HepG2 (cell line): ENCODE results near the gene CETN2. TPM values are rescaled to one million over a fixed set of nuclear protein-coding genes. Genes with fewer than 3 reads are reported as not detected.

Source experiments
- ATAC-seq: fragments of 200-7000 bp; cut with Tn5 transposase; 3 replicates; pipeline ENCODE4 v1.9.1; 2020; ENCODE audit warnings: mild to moderate bottlenecking, moderate library complexity
- BruUV-seq: library from RNA; stranded (reverse); fragments of 400-500 nt; replicated peaks from 2 replicates; lab custom pipeline; 2021; lab: Mats Ljungman, UMichigan
- CTCF ChIA-PET: fragments of 300-600 bp; formaldehyde crosslinking; extraction: SDS; loops from one replicate; lab custom pipeline; 2021; ENCODE audit warnings: low total read pairs, inconsistent platforms, low intra/inter-chr PET ratio; lab: Yijun Ruan, JAX
- POLR2A ChIA-PET: fragments of 350-600 bp; sonication (Branson Sonifier 250); formaldehyde crosslinking; loops from one replicate; lab custom pipeline; 2020; ENCODE audit warnings: antibody characterized with exemption, inconsistent platforms; lab: Yijun Ruan, JAX
- DNase-seq: peaks from one replicate; pipeline ENCODE4 v3.0.0-alpha.2; 2015; ENCODE audit warnings: low spot score
- FAIRE-seq: peaks from 3 replicates; lab custom pipeline; 2011; peaks lifted over from hg19 to GRCh38; lab: Jason Lieb, UNC
- H2AFZ ChIP-seq: one replicate; pipeline ENCODE4 v1.6.1; 2011; ENCODE audit warnings: low read length, inconsistent platforms
- H3K27ac ChIP-seq: fragments of 300-600 bp; 3 replicates; pipeline ENCODE4 v1.8.0; 2011; ENCODE audit warnings: mixed run types, mild to moderate bottlenecking, mixed read lengths, low read length, inconsistent platforms; ENCODE audit not compliant: insufficient read depth; ENCODE audit errors: extremely low read length
- H3K27me3 ChIP-seq, 2 experiments: fragments of 200-600 bp in 1 of 2; 2 replicates in 1 of 2; 3 replicates in 1 of 2; pipeline versions ENCODE4 v1.6.0 to v1.8.0; 2011; ENCODE audit warnings: low read length in 2 of 2, mild to moderate bottlenecking in 2 of 2, moderate library complexity in 2 of 2, inconsistent platforms in 1 of 2; ENCODE audit not compliant: insufficient read depth in 2 of 2, control insufficient read depth in 1 of 2
- H3K36me3 ChIP-seq, 2 experiments: fragments of 200-600 bp in 1 of 2; replicated peaks in 1 of 2; 2 replicates in 1 of 2; 3 replicates in 1 of 2; pipeline versions ENCODE4 v1.5.1 to v1.8.0; 2011; ENCODE audit warnings: low read length in 2 of 2, inconsistent platforms in 1 of 2; ENCODE audit not compliant: insufficient read depth in 2 of 2, control insufficient read depth in 1 of 2
- H3K4me1 ChIP-seq: 2 replicates; pipeline ENCODE4 v1.5.1; 2012; ENCODE audit warnings: low read length, inconsistent platforms; ENCODE audit not compliant: insufficient read depth
- H3K4me2 ChIP-seq: 2 replicates; pipeline ENCODE4 v1.6.0; 2011; ENCODE audit warnings: low read depth, low read length, inconsistent platforms
- H3K4me3 ChIP-seq, 3 experiments: fragments of 200-600 bp in 1 of 3; sonication (generic), shearing (Covaris generic) in 1 of 3; replicated peaks in 1 of 3; 2 replicates each; pipeline ENCODE4 v1.5.1; 2011 to 2016; ENCODE audit warnings: low read length in 3 of 3, inconsistent platforms in 2 of 3, low read depth in 2 of 3, mild to moderate bottlenecking in 2 of 3, control low read depth in 1 of 3, mixed read lengths in 1 of 3; ENCODE audit not compliant: insufficient read depth in 1 of 3
- H3K79me2 ChIP-seq: one replicate; pipeline ENCODE4 v1.6.1; 2011; ENCODE audit warnings: low read length, inconsistent platforms; ENCODE audit not compliant: insufficient read depth
- H3K9ac ChIP-seq: 2 replicates; pipeline ENCODE4 v1.6.0; 2011; ENCODE audit warnings: mild to moderate bottlenecking, low read depth, low read length, inconsistent platforms; ENCODE audit not compliant: insufficient read depth
- H3K9me3 ChIP-seq: 2 replicates; pipeline ENCODE4 v1.5.1; 2012; ENCODE audit warnings: mild to moderate bottlenecking, low read length
- H4K20me1 ChIP-seq: 2 replicates; pipeline ENCODE4 v1.6.0; 2011; ENCODE audit warnings: inconsistent platforms, mild to moderate bottlenecking, low read length, moderate library complexity; ENCODE audit not compliant: insufficient read depth
- CC2D1A ChIP-seq: sonication (generic); formaldehyde crosslinking; IDR thresholded peaks from 2 replicates; pipeline ENCODE4 v1.8.1; 2023; ENCODE audit warnings: mild to moderate bottlenecking, missing genetic modification reagents
- E2F1 ChIP-seq: sonication (generic); formaldehyde crosslinking; IDR thresholded peaks from 2 replicates; pipeline ENCODE4 v1.5.0; 2020; ENCODE audit warnings: missing genetic modification reagents
- HNRNPK ChIP-seq: fragments of 200-400 bp; formaldehyde crosslinking; IDR thresholded peaks from 2 replicates; pipeline ENCODE4 v1.6.1; 2018; ENCODE audit warnings: low read length, low read depth, moderate library complexity, mild to moderate bottlenecking; ENCODE audit not compliant: poor library complexity, severe bottlenecking
- JARID2 ChIP-seq: sonication (generic); formaldehyde crosslinking; IDR thresholded peaks from 2 replicates; pipeline ENCODE4 v1.8.1; 2023; ENCODE audit warnings: missing genetic modification reagents, inconsistent platforms; ENCODE audit not compliant: insufficient replicate concordance
- JDP2 ChIP-seq: sonication (generic); formaldehyde crosslinking; IDR thresholded peaks from 2 replicates; pipeline ENCODE4 v1.8.1; 2022; ENCODE audit warnings: missing genetic modification reagents, borderline replicate concordance
- NR2F6 ChIP-seq, 2 experiments: IDR thresholded peaks; 2 replicates each; pipeline ENCODE4 v1.6.1; 2016; ENCODE audit warnings: antibody characterized with exemption in 1 of 2, mild to moderate bottlenecking in 1 of 2
- TAF15 ChIP-seq: fragments of 200-400 bp; formaldehyde crosslinking; IDR thresholded peaks from one replicate; pipeline ENCODE4 v1.6.1; 2018; ENCODE audit warnings: mild to moderate bottlenecking, low read depth, low read length; ENCODE audit not compliant: poor library complexity, severe bottlenecking
- XRCC5 ChIP-seq: fragments of 200-400 bp; formaldehyde crosslinking; optimal IDR thresholded peaks from 2 replicates; pipeline ENCODE3; 2017; ENCODE audit warnings: mild to moderate bottlenecking, low read length
- ZNF234 ChIP-seq: sonication (generic); formaldehyde crosslinking; conservative IDR thresholded peaks from 2 replicates; pipeline ENCODE4 v1.5.1; 2020; ENCODE audit warnings: mild to moderate bottlenecking, missing genetic modification reagents
- ZNF24 ChIP-seq: fragments of 450-650 bp; IDR thresholded peaks from 2 replicates; pipeline ENCODE4 v1.6.1; 2017; ENCODE audit warnings: antibody characterized with exemption, mild to moderate bottlenecking
- ZNF484 ChIP-seq: sonication (generic); formaldehyde crosslinking; IDR thresholded peaks from 2 replicates; pipeline ENCODE4 v1.5.1; 2020; ENCODE audit warnings: mild to moderate bottlenecking, low read depth, missing genetic modification reagents, borderline replicate concordance
- ZNF619 ChIP-seq: sonication (generic); formaldehyde crosslinking; IDR thresholded peaks from 2 replicates; pipeline ENCODE4 v1.4.0; 2020; ENCODE audit warnings: mild to moderate bottlenecking, missing genetic modification reagents
- WGBS: methylation state at CpG from one replicate; pipeline ENCODE4 v1.1.6; 2017; ENCODE audit warnings: low lambda C conversion rate; 5-methylcytosine and 5-hydroxymethylcytosine counted together
- in situ Hi-C: cut with HindIII; loops from 2 replicates; pipeline ENCODE4 v1.10.0; 2017; ENCODE audit warnings: low pct_unique_long_range_greater_than_20kb; ENCODE audit not compliant: extremely low pct_ligation_motif_present
- intact Hi-C: fragments of 100-400 bp; cut with micrococcal nuclease; formaldehyde crosslinking; loops from one replicate; pipeline ENCODE4 v1.10.0; 2022; ENCODE audit not compliant: unreplicated experiment
- polyA plus RNA-seq, 8 experiments: library from polyadenylated mRNA; depleted of rRNA in 3 of 8; stranded (reverse) in 7 of 8; unstranded in 1 of 8; fragments of >200 nt; fragmentation: Illumina TruSeq in 4 of 8; extraction: Trizol in 4 of 8; gene quantifications; 2 replicates each; pipeline versions ENCODE4 v1.2.1 to v1.2.3, GENCODE V29; 2011 to 2016; ENCODE audit warnings: low read depth in 4 of 8, missing spikeins in 1 of 8, mixed read lengths in 1 of 8; ENCODE audit not compliant: insufficient read depth in 1 of 8
- total RNA-seq, 5 experiments: library from RNA; depleted of rRNA; stranded (reverse); fragments of >200 nt; fragmentation: Illumina TruSeq; extraction: Trizol; gene quantifications; 2 replicates each; pipeline ENCODE4 v1.2.3, GENCODE V29; 2016; ENCODE audit warnings: low read depth in 1 of 5
- TF ChIP-seq, protein P1 (sequence below): sonication (generic); formaldehyde crosslinking; IDR thresholded peaks from 2 replicates; pipeline ENCODE4 v1.4.0; 2020; ENCODE audit warnings: missing genetic modification reagents, mild to moderate bottlenecking, borderline replicate concordance
- TF ChIP-seq, protein P2 (sequence below): sonication (generic); formaldehyde crosslinking; IDR thresholded peaks from 2 replicates; pipeline ENCODE4 v1.4.0; 2020; ENCODE audit warnings: missing genetic modification reagents
- TF ChIP-seq, protein P3 (sequence below): sonication (generic); formaldehyde crosslinking; IDR thresholded peaks from 2 replicates; pipeline ENCODE4 v1.5.0; 2020; ENCODE audit warnings: missing genetic modification reagents
- TF ChIP-seq, protein P4 (sequence below): sonication (generic); formaldehyde crosslinking; IDR thresholded peaks from 2 replicates; pipeline ENCODE4 v1.8.0; 2022; ENCODE audit warnings: missing genetic modification reagents, mild to moderate bottlenecking, inconsistent platforms, borderline replicate concordance

CETN2 gene
- total and polyA plus RNA-seq, 2 of the 13 experiments (the other 11 are each of a cell fraction or from before 2014, with no cell fraction given): 17.2 to 85.4 TPM

- TF ChIP-seq, protein P1, sequence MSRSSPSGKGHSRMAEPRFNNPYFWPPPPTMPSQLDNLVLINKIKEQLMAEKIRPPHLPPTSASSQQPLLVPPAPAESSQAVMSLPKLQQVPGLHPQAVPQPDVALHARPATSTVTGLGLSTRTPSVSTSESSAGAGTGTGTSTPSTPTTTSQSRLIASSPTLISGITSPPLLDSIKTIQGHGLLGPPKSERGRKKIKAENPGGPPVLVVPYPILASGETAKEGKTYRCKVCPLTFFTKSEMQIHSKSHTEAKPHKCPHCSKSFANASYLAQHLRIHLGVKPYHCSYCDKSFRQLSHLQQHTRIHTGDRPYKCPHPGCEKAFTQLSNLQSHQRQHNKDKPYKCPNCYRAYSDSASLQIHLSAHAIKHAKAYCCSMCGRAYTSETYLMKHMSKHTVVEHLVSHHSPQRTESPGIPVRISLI: no peak
- TF ChIP-seq ZNF234 (no peak), HNRNPK (no peak), JDP2 (CRISPR knock-in tag) (no peak), XRCC5 (no peak), ZNF24 (no peak), E2F1 (no peak), NR2F6 (IDR thresholded peaks at IDR 0.05) (no peak), NR2F6 (CRISPR knock-in tag; IDR thresholded peaks at IDR 0.05) (no peak), CC2D1A (no peak), ZNF484 (CRISPR knock-in tag) (no peak), TAF15 (no peak), ZNF619 (CRISPR knock-in tag) (no peak), JARID2 (CRISPR knock-in tag) (no peak)
- TF ChIP-seq, protein P2, sequence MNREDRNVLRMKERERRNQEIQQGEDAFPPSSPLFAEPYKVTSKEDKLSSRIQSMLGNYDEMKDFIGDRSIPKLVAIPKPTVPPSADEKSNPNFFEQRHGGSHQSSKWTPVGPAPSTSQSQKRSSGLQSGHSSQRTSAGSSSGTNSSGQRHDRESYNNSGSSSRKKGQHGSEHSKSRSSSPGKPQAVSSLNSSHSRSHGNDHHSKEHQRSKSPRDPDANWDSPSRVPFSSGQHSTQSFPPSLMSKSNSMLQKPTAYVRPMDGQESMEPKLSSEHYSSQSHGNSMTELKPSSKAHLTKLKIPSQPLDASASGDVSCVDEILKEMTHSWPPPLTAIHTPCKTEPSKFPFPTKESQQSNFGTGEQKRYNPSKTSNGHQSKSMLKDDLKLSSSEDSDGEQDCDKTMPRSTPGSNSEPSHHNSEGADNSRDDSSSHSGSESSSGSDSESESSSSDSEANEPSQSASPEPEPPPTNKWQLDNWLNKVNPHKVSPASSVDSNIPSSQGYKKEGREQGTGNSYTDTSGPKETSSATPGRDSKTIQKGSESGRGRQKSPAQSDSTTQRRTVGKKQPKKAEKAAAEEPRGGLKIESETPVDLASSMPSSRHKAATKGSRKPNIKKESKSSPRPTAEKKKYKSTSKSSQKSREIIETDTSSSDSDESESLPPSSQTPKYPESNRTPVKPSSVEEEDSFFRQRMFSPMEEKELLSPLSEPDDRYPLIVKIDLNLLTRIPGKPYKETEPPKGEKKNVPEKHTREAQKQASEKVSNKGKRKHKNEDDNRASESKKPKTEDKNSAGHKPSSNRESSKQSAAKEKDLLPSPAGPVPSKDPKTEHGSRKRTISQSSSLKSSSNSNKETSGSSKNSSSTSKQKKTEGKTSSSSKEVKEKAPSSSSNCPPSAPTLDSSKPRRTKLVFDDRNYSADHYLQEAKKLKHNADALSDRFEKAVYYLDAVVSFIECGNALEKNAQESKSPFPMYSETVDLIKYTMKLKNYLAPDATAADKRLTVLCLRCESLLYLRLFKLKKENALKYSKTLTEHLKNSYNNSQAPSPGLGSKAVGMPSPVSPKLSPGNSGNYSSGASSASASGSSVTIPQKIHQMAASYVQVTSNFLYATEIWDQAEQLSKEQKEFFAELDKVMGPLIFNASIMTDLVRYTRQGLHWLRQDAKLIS (CRISPR knock-in tag): no peak
- TF ChIP-seq, protein P3, sequence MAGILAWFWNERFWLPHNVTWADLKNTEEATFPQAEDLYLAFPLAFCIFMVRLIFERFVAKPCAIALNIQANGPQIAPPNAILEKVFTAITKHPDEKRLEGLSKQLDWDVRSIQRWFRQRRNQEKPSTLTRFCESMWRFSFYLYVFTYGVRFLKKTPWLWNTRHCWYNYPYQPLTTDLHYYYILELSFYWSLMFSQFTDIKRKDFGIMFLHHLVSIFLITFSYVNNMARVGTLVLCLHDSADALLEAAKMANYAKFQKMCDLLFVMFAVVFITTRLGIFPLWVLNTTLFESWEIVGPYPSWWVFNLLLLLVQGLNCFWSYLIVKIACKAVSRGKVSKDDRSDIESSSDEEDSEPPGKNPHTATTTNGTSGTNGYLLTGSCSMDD (CRISPR knock-in tag): no peak
- TF ChIP-seq, protein P4, sequence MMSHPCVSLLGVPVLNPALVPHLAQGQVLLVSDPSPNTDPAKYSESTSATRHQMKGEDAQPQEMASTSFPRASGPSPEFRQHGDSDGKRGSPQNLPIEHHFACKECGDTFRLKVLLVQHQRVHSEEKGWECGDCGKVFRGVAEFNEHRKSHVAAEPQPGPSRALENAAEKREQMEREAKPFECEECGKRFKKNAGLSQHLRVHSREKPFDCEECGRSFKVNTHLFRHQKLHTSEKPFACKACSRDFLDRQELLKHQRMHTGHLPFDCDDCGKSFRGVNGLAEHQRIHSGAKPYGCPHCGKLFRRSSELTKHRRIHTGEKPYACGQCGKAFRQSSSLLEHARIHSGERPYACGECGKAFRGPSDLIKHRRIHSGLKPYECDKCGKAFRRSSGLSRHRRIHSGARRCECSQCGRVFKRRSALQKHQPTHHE (CRISPR knock-in tag): no peak
- TF ChIP-seq, all 625 proteins: peak for 0
- WGBS: no CpG with 5 or more reads among the region's 6 CpGs
- no peak for FAIRE-seq
- Histone ChIP-seq H4K20me1 (peaks cover 5% of the 10 kb centered on the region; the same call in 1 of the 2 replicates), H3K36me3 (peaks cover 0 to 16% of the 10 kb centered on the region in 2 experiments; a peak in 2 of 5 replicates), H3K4me3 (no peak overlapping the region), H3K27ac (no peak overlapping the region), H3K27me3 (no peaks in the 10 kb centered on the region), H2AFZ (no peak overlapping the region), H3K9me3 (no peaks in the 10 kb centered on the region), H3K4me1 (no peaks in the 10 kb centered on the region), H3K9ac (no peak overlapping the region), H3K79me2 (peaks cover 42% of the 10 kb centered on the region), H3K4me2 (no peak overlapping the region)
- no TSS peak for BruUV-seq
- intact Hi-C loops: no loop called here
- in situ Hi-C loops: no loop called here
- CTCF ChIA-PET: no interaction called here
- no peak for DNase-seq
- no peak for ATAC-seq
- POLR2A ChIA-PET: no interaction called here
Observed at GRCh38 chrX:152844256-152844655, 13.7 kb upstream of the CETN2 start.
